A673 (cell line): Measurements from ENCODE around the gene SLC35F1. TPM values are rescaled to one million over a fixed set of nuclear protein-coding genes. Genes with fewer than 3 reads are reported as not detected.

ENCODE experiments used
- BruUV-seq: library from RNA; stranded (reverse); fragments of 400-500 nt; replicated peaks from 2 replicates; lab custom pipeline; 2021; lab: Mats Ljungman, UMichigan
- CTCF ChIA-PET: fragments of 300-600 bp; sonication (Branson Sonifier 250); formaldehyde crosslinking; loops from one replicate; lab custom pipeline; 2022; ENCODE audit warnings: antibody characterized with exemption; lab: Charles Lee
- POLR2A ChIA-PET: fragments of 300-600 bp; sonication (Branson Sonifier 250); formaldehyde crosslinking; loops from one replicate; lab custom pipeline; 2022; ENCODE audit warnings: antibody characterized with exemption; ENCODE audit not compliant: low non-redundant PET; lab: Charles Lee
- DNase-seq: peaks from one replicate; pipeline ENCODE4 v3.0.0-alpha.2; 2015; ENCODE audit warnings: low spot score
- H3K27ac ChIP-seq: fragments of 200-600 bp; sonication (generic); 2 replicates; pipeline ENCODE4 v1.5.1; 2016; ENCODE audit warnings: mixed run types, low read depth, mild to moderate bottlenecking, mixed read lengths, antibody characterized with exemption, low read length; ENCODE audit not compliant: poor library complexity, severe bottlenecking
- H3K27me3 ChIP-seq: fragments of 200-600 bp; sonication (generic); replicated peaks from 2 replicates; pipeline ENCODE4 v1.6.1; 2017; ENCODE audit warnings: mixed run types, low read depth, mild to moderate bottlenecking, mixed read lengths, antibody characterized with exemption, low read length; ENCODE audit not compliant: insufficient read depth, poor library complexity
- H3K36me3 ChIP-seq: fragments of 200-600 bp; sonication (generic); 2 replicates; pipeline ENCODE4 v1.6.1; 2016; ENCODE audit warnings: mixed run types, mild to moderate bottlenecking, mixed read lengths, antibody characterized with exemption, low read length; ENCODE audit not compliant: insufficient read depth, poor library complexity, severe bottlenecking
- H3K4me1 ChIP-seq: fragments of 200-600 bp; sonication (generic); 2 replicates; pipeline ENCODE4 v1.6.1; 2017; ENCODE audit warnings: mixed run types, mild to moderate bottlenecking, mixed read lengths, antibody characterized with exemption, low read length; ENCODE audit not compliant: insufficient read depth, poor library complexity, severe bottlenecking
- H3K4me3 ChIP-seq: fragments of 200-600 bp; sonication (generic); 2 replicates; pipeline ENCODE4 v1.5.1; 2016; ENCODE audit warnings: low read depth, mixed run types, mild to moderate bottlenecking, mixed read lengths, low read length; ENCODE audit not compliant: poor library complexity, severe bottlenecking
- H3K9me3 ChIP-seq: fragments of 200-600 bp; sonication (generic); 2 replicates; pipeline ENCODE4 v1.6.1; 2016; ENCODE audit warnings: mixed run types, low read depth, mild to moderate bottlenecking, mixed read lengths, antibody characterized with exemption, low read length; ENCODE audit not compliant: poor library complexity, severe bottlenecking
- EZH2 ChIP-seq: fragments of 200-600 bp; sonication (generic); IDR thresholded peaks from 2 replicates; pipeline ENCODE4 v1.6.1; 2017; ENCODE audit warnings: borderline replicate concordance, low read depth, mild to moderate bottlenecking, mixed read lengths, antibody characterized with exemption, low read length; ENCODE audit not compliant: poor library complexity, severe bottlenecking
- intact Hi-C: fragments of 100-400 bp; cut with micrococcal nuclease; formaldehyde crosslinking; loops from one replicate; pipeline ENCODE4 v1.10.0; 2022; ENCODE audit not compliant: unreplicated experiment
- total RNA-seq: library from RNA; stranded (reverse); gene quantifications from 2 replicates; pipeline ENCODE4 v1.2.3, GENCODE V29; 2021
- TF ChIP-seq, protein P1 (sequence below): fragments of 300-800, 200-600 bp; sonication (generic); conservative IDR thresholded peaks from 2 replicates; pipeline ENCODE4 v1.5.1; 2017; ENCODE audit warnings: low read depth, mild to moderate bottlenecking, antibody characterized with exemption, low read length, moderate library complexity, mixed read lengths

The SLC35F1 gene
- total RNA-seq, 1 experiment from 2014 or later = 5.3 TPM

DNA sequence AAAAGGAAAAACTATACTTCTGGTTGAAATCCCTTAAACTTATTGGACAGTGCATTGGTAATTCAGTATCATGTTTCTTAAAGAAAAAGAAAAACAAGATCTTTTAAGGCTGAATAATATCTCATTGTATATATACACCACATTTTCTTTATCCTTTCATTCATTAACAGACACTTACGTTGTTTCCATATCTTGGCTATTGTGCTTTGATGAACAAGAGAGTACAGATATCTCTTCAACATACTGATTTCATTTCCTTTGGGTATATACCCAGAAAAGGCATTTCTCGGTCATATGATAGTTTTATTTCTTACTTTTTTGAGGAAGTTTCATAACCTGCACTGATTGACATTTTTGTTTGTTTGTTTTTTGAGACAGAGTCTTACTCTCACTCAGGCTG is 281.5 kb downstream of the SLC35F1 start:
- Histone ChIP-seq H3K9me3 (no peaks in the 10 kb centered on the region), H3K36me3 (no peaks in the 10 kb centered on the region), H3K4me3 (no peak overlapping the region), H3K4me1 (peaks cover 53% of the 10 kb centered on the region), H3K27me3 (no peaks in the 10 kb centered on the region), H3K27ac (peak overlapping the region; percentile 64)
- DNase-seq = no peak
- ChIA-PET CTCF (no interaction called here), POLR2A (no interaction called here)
- BruUV-seq = no TSS peak
- intact Hi-C loops = no loop called here
- TF ChIP-seq, protein P1, sequence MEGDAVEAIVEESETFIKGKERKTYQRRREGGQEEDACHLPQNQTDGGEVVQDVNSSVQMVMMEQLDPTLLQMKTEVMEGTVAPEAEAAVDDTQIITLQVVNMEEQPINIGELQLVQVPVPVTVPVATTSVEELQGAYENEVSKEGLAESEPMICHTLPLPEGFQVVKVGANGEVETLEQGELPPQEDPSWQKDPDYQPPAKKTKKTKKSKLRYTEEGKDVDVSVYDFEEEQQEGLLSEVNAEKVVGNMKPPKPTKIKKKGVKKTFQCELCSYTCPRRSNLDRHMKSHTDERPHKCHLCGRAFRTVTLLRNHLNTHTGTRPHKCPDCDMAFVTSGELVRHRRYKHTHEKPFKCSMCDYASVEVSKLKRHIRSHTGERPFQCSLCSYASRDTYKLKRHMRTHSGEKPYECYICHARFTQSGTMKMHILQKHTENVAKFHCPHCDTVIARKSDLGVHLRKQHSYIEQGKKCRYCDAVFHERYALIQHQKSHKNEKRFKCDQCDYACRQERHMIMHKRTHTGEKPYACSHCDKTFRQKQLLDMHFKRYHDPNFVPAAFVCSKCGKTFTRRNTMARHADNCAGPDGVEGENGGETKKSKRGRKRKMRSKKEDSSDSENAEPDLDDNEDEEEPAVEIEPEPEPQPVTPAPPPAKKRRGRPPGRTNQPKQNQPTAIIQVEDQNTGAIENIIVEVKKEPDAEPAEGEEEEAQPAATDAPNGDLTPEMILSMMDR = no peak
- no peak for TF ChIP-seq EZH2

GRCh38 chr6:118197539-118197938 is 290.5 kb downstream of the SLC35F1 start:
- no TSS peak for BruUV-seq

GRCh38 chr6:118198746-118199145 is 291.7 kb downstream of the SLC35F1 start:
- no TSS peak for BruUV-seq
- POLR2A ChIA-PET = interaction anchor here (0.6 kb wide), 1 partner anchor 93 kb away, joined by 3 read pairs; no protein-coding TSS in a partner anchor
- no peak for DNase-seq

More at GRCh38 chr6:118197539-118197938, 290.5 kb downstream of the SLC35F1 start:
- Histone ChIP-seq H3K27me3 (no peaks in the 10 kb centered on the region), H3K9me3 (no peaks in the 10 kb centered on the region), H3K27ac (peak overlapping the region; percentile 60), H3K4me1 (peaks cover 41% of the 10 kb centered on the region), H3K4me3 (no peak overlapping the region), H3K36me3 (no peaks in the 10 kb centered on the region)
- TF ChIP-seq, protein P1 = no peak
- TF ChIP-seq EZH2 = no peak
- DNase-seq = peak; percentile 46
- ChIA-PET POLR2A (interaction anchor here (0.7 kb wide), 1 partner anchor 81 kb away, joined by 6 read pairs; no protein-coding TSS in a partner anchor), CTCF (no interaction called here)
- intact Hi-C loops = no loop called here

More at GRCh38 chr6:118198746-118199145, 291.7 kb downstream of the SLC35F1 start:
- Histone ChIP-seq H3K27me3 (no peaks in the 10 kb centered on the region), H3K36me3 (no peaks in the 10 kb centered on the region), H3K27ac (no peak overlapping the region), H3K9me3 (no peaks in the 10 kb centered on the region), H3K4me1 (peaks cover 29% of the 10 kb centered on the region), H3K4me3 (no peak overlapping the region)
- intact Hi-C loops = no loop called here
- CTCF ChIA-PET = no interaction called here
- TF ChIP-seq EZH2 = no peak
- TF ChIP-seq, protein P1 = no peak
